T-helper 2 cell treated with Interferon-gamma antibody and Interleukin-4, amounts not matched to agents 5 μg/mL and 100 μg/mL, for 36 hours (primary cell): ENCODE measurements around the gene PRPH.
A peak's percentile ranks its signal among the peaks of the same experiment; 100 is the strongest.

Experiments
- DNase-seq: peaks from one replicate; pipeline ENCODE4 v3.0.0; 2021; ENCODE audit warnings: low spot score
- H3K27ac Mint-ChIP-seq: one replicate; pipeline ENCODE4 v1.8.0; 2021; ENCODE audit warnings: mild to moderate bottlenecking, mixed read lengths
- H3K27me3 Mint-ChIP-seq: one replicate; pipeline ENCODE4 v1.8.0; 2021; ENCODE audit warnings: low read depth, mixed read lengths
- H3K36me3 Mint-ChIP-seq: one replicate; pipeline ENCODE4 v1.8.0; 2021; ENCODE audit warnings: low read depth, mixed read lengths
- H3K4me1 Mint-ChIP-seq: one replicate; pipeline ENCODE4 v1.8.0; 2021; ENCODE audit warnings: low read depth, mixed read lengths
- H3K4me3 Mint-ChIP-seq: one replicate; pipeline ENCODE4 v1.8.0; 2022; ENCODE audit warnings: mild to moderate bottlenecking, moderate library complexity, mixed read lengths
- H3K9me3 Mint-ChIP-seq: one replicate; pipeline ENCODE4 v1.8.0; 2021; ENCODE audit warnings: mixed read lengths

Gene PRPH

DNA sequence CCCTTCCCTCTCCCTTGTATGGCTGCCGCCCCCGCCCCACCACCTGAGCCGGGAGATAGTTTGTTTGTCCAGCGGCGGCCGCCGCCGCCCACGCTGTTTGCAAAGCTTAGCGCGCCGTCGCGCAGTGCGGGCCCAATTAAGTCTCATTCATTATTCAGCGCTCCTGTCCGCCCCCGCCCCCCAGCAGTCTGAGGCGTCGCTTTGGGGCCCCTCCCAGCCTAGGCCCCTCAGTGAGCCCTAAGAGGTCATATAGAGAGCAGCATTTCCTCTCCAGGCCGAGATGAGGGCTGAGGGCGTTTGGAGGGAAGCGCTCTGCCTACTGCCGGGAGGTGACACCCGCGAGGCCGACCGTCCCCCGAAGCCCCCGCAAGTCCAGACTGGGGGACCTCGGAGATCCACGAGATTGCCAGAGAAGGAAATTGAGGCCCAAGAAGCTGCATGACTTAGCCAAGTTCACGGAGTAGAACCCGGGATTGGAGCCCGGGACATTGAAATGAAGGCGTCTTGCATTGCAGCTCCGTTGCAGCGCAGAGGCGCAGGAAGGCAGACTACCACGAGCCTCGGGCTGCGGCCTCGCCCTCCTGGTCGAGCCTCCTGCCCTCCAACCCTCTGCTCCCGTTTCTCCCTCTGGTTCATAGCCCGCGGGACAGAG, 51.8 kb downstream of the PRPH start, which contains the start of gene DNAJC22:
Gene DNAJC22, plus strand, starts transcription at position 230 of the 652 bp plus-strand sequence. CDS start 1,985 bp downstream, outside the sequence.
- peaks cover 20% of the 10 kb centered on the region for H3K4me1 Mint-ChIP-seq
- H3K36me3 Mint-ChIP-seq: no peaks in the 10 kb centered on the region
- peak within 1 kb of the TSS; percentile 73 for H3K4me3 Mint-ChIP-seq
- H3K9me3 Mint-ChIP-seq: no peaks in the 10 kb centered on the region
- no peak within 1 kb of the TSS for H3K27ac Mint-ChIP-seq
- peaks cover 74% of the 10 kb centered on the region for H3K27me3 Mint-ChIP-seq
- no peak for DNase-seq

- H3K4me3 Mint-ChIP-seq: peak overlapping the region; percentile 73
- no peaks in the 10 kb centered on the region for H3K9me3 Mint-ChIP-seq
- H3K4me1 Mint-ChIP-seq: peaks cover 20% of the 10 kb centered on the region
- peak; percentile 66 for DNase-seq
- no peaks in the 10 kb centered on the region for H3K36me3 Mint-ChIP-seq
- peaks cover 70% of the 10 kb centered on the region for H3K27me3 Mint-ChIP-seq
- no peak overlapping the region for H3K27ac Mint-ChIP-seq
Observed at GRCh38 chr12:49347311-49348193, 52.6 kb downstream of the PRPH start.
